Hematopoietic multipotent progenitor cell (in vitro differentiated cells): ENCODE data around the gene ABHD12. TPM values are rescaled to one million over a fixed set of nuclear protein-coding genes. Genes with fewer than 3 reads are reported as not detected.
"Not testable (repeated sequence)": the region's sequence is repeated elsewhere in the genome, so short reads cannot be mapped to it uniquely, and the experiment has no call there.

Experiments used
- DNase-seq, 3 donors: peaks; one replicate each; pipeline ENCODE4 v3.0.0-alpha.2; 2011 to 2015; ENCODE audit warnings: low read depth in 2 of 3, low spot score in 2 of 3
- total RNA-seq: library from RNA; depleted of rRNA; stranded (reverse); fragments of >200 nt; gene quantifications from one replicate; pipeline ENCODE4 v1.2.3, GENCODE V29; 2012

Gene ABHD12
- total RNA-seq = 20.2 TPM

GRCh38 chr20:25390538-25391528, at the start of gene ABHD12:
TSS of gene ABHD12 (minus strand) at chr20:25390835. CDS start at chr20:25390703, 132 bp downstream.
- DNase-seq = peak; percentile 81 to 97 (median 96)

- DNase-seq = peak in 1 of 3 donors; percentile 9
These were observed 48.7 kb upstream of the ABHD12 start for GRCh38 chr20:25439328-25439727.

- DNase-seq = no peak
These were observed 46.5 kb upstream of the ABHD12 start for GRCh38 chr20:25437153-25437581.

- no peak for DNase-seq
These were observed 33.9 kb upstream of the ABHD12 start for GRCh38 chr20:25424536-25424935.

- no peak for DNase-seq
These were observed 31.4 kb upstream of the ABHD12 start for GRCh38 chr20:25422032-25422431.

GRCh38 chr20:25421102-25421501, 30.5 kb upstream of the ABHD12 start:
- no peak for DNase-seq

GRCh38 chr20:25418776-25419175, 28.1 kb upstream of the ABHD12 start:
- DNase-seq = no peak

- DNase-seq = no peak
These were observed 18.3 kb upstream of the ABHD12 start for GRCh38 chr20:25408890-25409289.

GRCh38 chr20:25408170-25408547, 17.5 kb upstream of the ABHD12 start:
- no peak for DNase-seq

- DNase-seq = peak; percentile 47 to 86 (median 85)
These were observed 16.9 kb upstream of the ABHD12 start, which contains the start of gene GINS1 for GRCh38 chr20:25407311-25408169. TSS of gene GINS1 (plus strand) at chr20:25407673. CDS start at chr20:25407821, 148 bp downstream.

- peak in 1 of 3 donors; percentile 34 for DNase-seq
These were observed 11.9 kb upstream of the ABHD12 start for GRCh38 chr20:25402583-25402982.

GRCh38 chr20:25400291-25400732, 9.7 kb upstream of the ABHD12 start:
- DNase-seq = not testable (repeated sequence)

- DNase-seq = peak in 2 of 3 donors; percentile 47 to 75
These were observed 8.4 kb upstream of the ABHD12 start for GRCh38 chr20:25399037-25399430.

- DNase-seq = no peak
These were observed 7.9 kb upstream of the ABHD12 start for GRCh38 chr20:25398376-25399036.

GRCh38 chr20:25397821-25398220, 7.2 kb upstream of the ABHD12 start:
- DNase-seq = no peak

GRCh38 chr20:25397096-25397495, 6.5 kb upstream of the ABHD12 start:
- DNase-seq = no peak

GRCh38 chr20:25394996-25395395, 4.4 kb upstream of the ABHD12 start:
- DNase-seq = no peak

- DNase-seq = no peak
These were observed 3.6 kb upstream of the ABHD12 start for GRCh38 chr20:25394276-25394675.

GRCh38 chr20:25389858-25390537, 637 bp downstream of the ABHD12 start:
- peak in 1 of 3 donors; percentile 26 for DNase-seq

GRCh38 chr20:25389401-25389857, 1.2 kb downstream of the ABHD12 start:
- DNase-seq = no peak
